ENCODE data around the gene PNN.
A peak's percentile ranks its signal among the peaks of the same experiment; 100 is the strongest.

The PNN gene

DNA sequence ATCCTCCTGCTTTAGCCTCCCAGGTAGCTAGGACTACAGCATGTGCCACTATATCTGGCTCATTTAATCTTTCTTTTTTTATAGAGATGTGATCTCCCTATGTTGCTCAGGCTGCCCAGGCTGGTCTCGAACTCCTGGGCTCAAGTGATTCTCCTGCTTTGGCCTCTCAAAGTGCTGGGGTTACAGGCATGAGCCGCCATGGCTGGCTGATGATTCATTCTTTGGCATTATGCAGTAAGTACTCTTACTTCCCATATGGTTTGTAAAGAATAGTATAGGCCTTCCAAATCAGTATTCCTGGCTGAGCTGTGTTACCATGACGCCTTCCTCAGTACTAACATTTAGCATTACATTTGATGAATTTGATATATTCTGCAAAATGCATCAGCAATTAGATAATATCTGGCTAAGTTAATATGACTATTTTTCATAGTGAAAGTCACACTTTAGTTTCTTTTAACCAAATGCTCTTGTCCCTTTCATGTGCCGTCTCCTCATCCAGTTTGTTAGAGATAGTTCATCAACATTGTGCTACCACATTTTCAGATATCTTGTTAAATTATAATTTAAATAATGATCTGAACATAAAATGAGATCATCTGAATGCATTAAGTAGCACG lies 55.5 kb downstream of the PNN start:
- no peak for DNase-seq

DNA sequence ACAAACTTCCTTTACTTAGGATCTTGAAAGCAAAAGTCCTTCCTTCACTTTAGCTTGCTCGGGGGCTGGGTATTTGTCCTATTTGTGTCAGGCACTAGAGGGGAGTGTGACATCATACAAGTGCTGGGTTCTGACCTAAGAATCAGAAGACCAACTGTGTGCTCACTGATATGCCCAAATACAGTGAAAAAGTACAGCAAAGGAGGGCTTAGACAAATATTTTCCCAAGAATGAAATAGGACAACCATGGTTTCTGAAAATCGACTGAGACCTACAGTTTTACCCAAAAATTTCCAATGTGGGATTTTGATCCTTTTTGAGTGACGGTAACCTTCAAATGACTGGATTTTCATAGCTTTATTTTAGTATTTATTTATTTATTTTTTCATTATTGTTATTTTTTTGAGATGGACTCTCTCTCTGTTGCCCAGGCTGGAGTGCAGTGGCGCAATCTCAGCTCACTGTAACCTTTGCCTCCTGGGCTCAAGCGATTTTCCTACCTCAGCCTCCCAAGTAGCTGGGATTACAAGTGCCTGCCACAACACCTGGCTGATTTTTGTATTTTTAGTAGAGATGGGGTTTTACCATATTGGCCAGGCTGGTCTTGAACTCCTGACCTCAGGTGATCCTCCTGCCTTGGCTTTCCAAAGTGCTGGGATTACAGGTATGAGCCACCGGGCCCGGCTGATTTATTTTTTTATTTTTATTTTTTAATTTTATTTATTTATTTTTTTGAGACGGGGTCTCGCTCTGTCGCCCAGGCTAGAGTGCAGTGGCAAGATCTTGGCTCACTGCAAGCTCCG lies 56.9 kb downstream of the PNN start:
- peak; percentile 69 for DNase-seq

Data from CD4-positive, alpha-beta T cell treated with Interleukin-10 for 1 hour (primary cell).